H1 (cell line): ENCODE data around the gene STRA8. TPM values are rescaled to one million over a fixed set of nuclear protein-coding genes. Genes with fewer than 3 reads are reported as not detected.

Source experiments
- CTCF ChIA-PET: fragments of 300-600 bp; sonication (Branson Sonifier 250); formaldehyde crosslinking; loops from one replicate; lab custom pipeline; 2021; ENCODE audit not compliant: partially characterized antibody; lab: Charles Lee
- POLR2A ChIA-PET: fragments of 300-600 bp; sonication (Branson Sonifier 250); formaldehyde crosslinking; loops from one replicate; lab custom pipeline; 2021; ENCODE audit warnings: inconsistent platforms; ENCODE audit not compliant: partially characterized antibody; lab: Charles Lee
- DNase-seq, 2 experiments: peaks; one replicate each; pipeline versions ENCODE4 v3.0.0 to v3.0.0-alpha.2; 2010 to 2022; ENCODE audit warnings: low spot score in 2 of 2, low read depth in 1 of 2, mixed read lengths in 1 of 2
- FAIRE-seq: peaks from 2 replicates; lab custom pipeline; 2011; peaks lifted over from hg19 to GRCh38; lab: Jason Lieb, UNC
- H2AFZ ChIP-seq: 2 replicates; pipeline ENCODE4 v1.8.1; 2012; ENCODE audit warnings: low read length, inconsistent platforms
- H2AK5ac ChIP-seq: 2 replicates; pipeline ENCODE4 v1.6.1; 2013; ENCODE audit warnings: low read depth, low read length
- H2BK120ac ChIP-seq: replicated peaks from 2 replicates; pipeline ENCODE3; 2013; ENCODE audit warnings: low read depth, low read length, inconsistent platforms
- H2BK12ac ChIP-seq: 2 replicates; pipeline ENCODE4 v1.6.1; 2013; ENCODE audit warnings: low read depth, low read length
- H2BK15ac ChIP-seq: 2 replicates; pipeline ENCODE4 v1.6.1; 2013; ENCODE audit warnings: low read length
- H2BK20ac ChIP-seq: 2 replicates; pipeline ENCODE4 v1.6.1; 2013; ENCODE audit warnings: low read length
- H2BK5ac ChIP-seq: 2 replicates; pipeline ENCODE4 v1.6.1; 2013; ENCODE audit warnings: low read depth, low read length
- H3K14ac ChIP-seq: 2 replicates; pipeline ENCODE4 v1.6.1; 2013; ENCODE audit warnings: inconsistent platforms; ENCODE audit not compliant: insufficient read length
- H3K18ac ChIP-seq: 2 replicates; pipeline ENCODE4 v1.6.1; 2013; ENCODE audit warnings: low read length; ENCODE audit errors: extremely low read depth
- H3K23ac ChIP-seq: 2 replicates; pipeline ENCODE4 v1.6.1; 2013; ENCODE audit warnings: inconsistent platforms; ENCODE audit not compliant: insufficient read length
- H3K23me2 ChIP-seq: 2 replicates; pipeline ENCODE4 v1.6.1; 2013; ENCODE audit warnings: low read depth, low read length
- H3K27ac ChIP-seq: 2 replicates; pipeline ENCODE4 v1.6.1; 2011; ENCODE audit warnings: low read depth, low read length, inconsistent platforms
- H3K27me3 ChIP-seq, 4 experiments: replicated peaks in 1 of 4; 1 replicate in 1 of 4; 2 replicates in 3 of 4; pipeline versions ENCODE4 v1.6.1 to v1.8.1; 2011 to 2013; ENCODE audit warnings: low read length in 3 of 4, mild to moderate bottlenecking in 3 of 4, inconsistent platforms in 2 of 4, mixed read lengths in 2 of 4, moderate library complexity in 1 of 4; ENCODE audit not compliant: control insufficient read depth in 3 of 4, insufficient read depth in 3 of 4; ENCODE audit errors: extremely low read depth in 1 of 4
- H3K36me3 ChIP-seq, 4 experiments: 2 replicates each; pipeline versions ENCODE4 v1.6.1 to v1.8.1; 2011 to 2013; ENCODE audit warnings: mild to moderate bottlenecking in 4 of 4, low read length in 3 of 4, moderate library complexity in 2 of 4, control low read depth in 1 of 4, inconsistent platforms in 1 of 4; ENCODE audit not compliant: insufficient read depth in 4 of 4, control insufficient read depth in 2 of 4
- H3K4ac ChIP-seq: replicated peaks from 2 replicates; pipeline ENCODE3; 2013; ENCODE audit warnings: low read length, low read depth, mixed read lengths, inconsistent platforms; ENCODE audit not compliant: insufficient read length
- H3K4me1 ChIP-seq, 4 experiments: replicated peaks in 1 of 4; 1 replicate in 1 of 4; 2 replicates in 3 of 4; pipeline versions ENCODE4 v1.6.1 to v1.8.1; 2011 to 2013; ENCODE audit warnings: low read length in 3 of 4, inconsistent platforms in 2 of 4, mixed read lengths in 1 of 4; ENCODE audit not compliant: insufficient read depth in 4 of 4, control insufficient read depth in 3 of 4
- H3K4me2 ChIP-seq, 2 experiments: 2 replicates each; pipeline versions ENCODE4 v1.6.1 to v1.8.1; 2011 to 2013; ENCODE audit warnings: low read depth in 2 of 2, low read length in 2 of 2, control low read depth in 1 of 2, inconsistent platforms in 1 of 2, mild to moderate bottlenecking in 1 of 2; ENCODE audit not compliant: insufficient read depth in 1 of 2
- H3K4me3 ChIP-seq, 4 experiments: fragments of 200-600, 300-600 bp in 1 of 4; sonication (generic), shearing (Covaris generic), sonication (Bioruptor Twin) in 1 of 4; 2 replicates each; pipeline versions ENCODE4 v1.5.1 to v1.8.1; 2011 to 2016; ENCODE audit warnings: low read length in 4 of 4, low read depth in 3 of 4, control low read depth in 2 of 4, inconsistent platforms in 2 of 4, mild to moderate bottlenecking in 2 of 4, mixed read lengths in 1 of 4, moderate library complexity in 1 of 4; ENCODE audit not compliant: insufficient read depth in 2 of 4; ENCODE audit errors: extremely low read depth in 1 of 4
- H3K56ac ChIP-seq: replicated peaks from 2 replicates; pipeline ENCODE3; 2013; ENCODE audit warnings: low read depth, mild to moderate bottlenecking, mixed read lengths, low read length, inconsistent platforms; ENCODE audit not compliant: insufficient read length
- H3K79me1 ChIP-seq: 2 replicates; pipeline ENCODE4 v1.6.1; 2013; ENCODE audit warnings: low read depth, low read length, control low read depth
- H3K79me2 ChIP-seq, 2 experiments: 2 replicates each; pipeline versions ENCODE4 v1.6.1 to v1.8.1; 2012 to 2013; ENCODE audit warnings: low read length in 2 of 2, mild to moderate bottlenecking in 2 of 2, inconsistent platforms in 1 of 2; ENCODE audit not compliant: insufficient read depth in 2 of 2, control insufficient read depth in 1 of 2
- H3K9ac ChIP-seq, 4 experiments: replicated peaks in 1 of 4; 1 replicate in 1 of 4; 2 replicates in 3 of 4; pipeline versions ENCODE4 v1.6.1 to v1.8.1; 2011 to 2013; ENCODE audit warnings: low read depth in 3 of 4, low read length in 3 of 4, control low read depth in 2 of 4, mild to moderate bottlenecking in 2 of 4, moderate library complexity in 2 of 4, inconsistent platforms in 1 of 4; ENCODE audit errors: extremely low read depth in 1 of 4
- H3K9me3 ChIP-seq, 2 experiments: 2 replicates each; pipeline versions ENCODE4 v1.6.1 to v1.8.1; 2012 to 2013; ENCODE audit warnings: mild to moderate bottlenecking in 2 of 2, moderate library complexity in 2 of 2, control low read depth in 1 of 2, inconsistent platforms in 1 of 2, low read depth in 1 of 2, low read length in 1 of 2, mixed read lengths in 1 of 2; ENCODE audit not compliant: insufficient read depth in 2 of 2
- H4K20me1 ChIP-seq, 2 experiments: replicated peaks in 1 of 2; 2 replicates each; pipeline versions ENCODE3 to v1.8.1; 2011 to 2013; ENCODE audit warnings: inconsistent platforms in 2 of 2, low read length in 2 of 2, mild to moderate bottlenecking in 1 of 2; ENCODE audit not compliant: insufficient read depth in 2 of 2, control insufficient read depth in 1 of 2
- H4K5ac ChIP-seq: 2 replicates; pipeline ENCODE4 v1.6.1; 2013; ENCODE audit warnings: low read length, low read depth, mixed read lengths, inconsistent platforms; ENCODE audit not compliant: insufficient read length
- H4K8ac ChIP-seq: 2 replicates; pipeline ENCODE4 v1.8.0; 2013; ENCODE audit warnings: mild to moderate bottlenecking, moderate library complexity, low read length, inconsistent platforms; ENCODE audit not compliant: insufficient read depth; ENCODE audit errors: extremely low read depth
- H4K91ac ChIP-seq: replicated peaks from 2 replicates; pipeline ENCODE3; 2013; ENCODE audit warnings: low read length, mixed read lengths, inconsistent platforms; ENCODE audit not compliant: insufficient read length
- GABPA ChIP-seq: IDR thresholded peaks from 2 replicates; pipeline ENCODE4 v1.6.1; 2011; ENCODE audit warnings: mild to moderate bottlenecking, low read length, moderate library complexity, borderline replicate concordance; ENCODE audit not compliant: insufficient read depth
- NANOG ChIP-seq: IDR thresholded peaks from 2 replicates; pipeline ENCODE4 v1.6.1; 2011; ENCODE audit warnings: low read length, low read depth, mild to moderate bottlenecking, inconsistent platforms; ENCODE audit not compliant: insufficient read depth, poor library complexity, severe bottlenecking
- PHF8 ChIP-seq: fragments of 200-600 bp; sonication (generic); conservative IDR thresholded peaks from 2 replicates; pipeline ENCODE4 v1.7.1; 2012; ENCODE audit warnings: low read depth, mild to moderate bottlenecking, inconsistent platforms, low read length, moderate library complexity
- RXRA ChIP-seq: IDR thresholded peaks from 2 replicates; pipeline ENCODE4 v1.6.1; 2011; ENCODE audit warnings: low read depth, mild to moderate bottlenecking, low read length, moderate library complexity; ENCODE audit not compliant: insufficient read depth
- SP1 ChIP-seq: IDR thresholded peaks from 2 replicates; pipeline ENCODE4 v1.6.1; 2011; ENCODE audit warnings: low read depth, low read length
- SP4 ChIP-seq: IDR thresholded peaks from 2 replicates; pipeline ENCODE4 v1.6.1; 2012; ENCODE audit warnings: low read length, inconsistent platforms
- WGBS, 2 experiments: shearing (Covaris generic) in 1 of 2; methylation state at CpG; one replicate each; pipeline versions ENCODE4 v1.1.6 to v1.1.7; 2013 to 2015; ENCODE audit warnings: low lambda C conversion rate in 2 of 2, mixed read lengths in 2 of 2, inconsistent platforms in 1 of 2, low coverage in 1 of 2, missing lambda C conversion rate in 1 of 2; ENCODE audit not compliant: insufficient replicate concordance in 2 of 2, insufficient coverage in 1 of 2, insufficient read length in 1 of 2; ENCODE audit errors: extremely low coverage in 1 of 2, missing lambda C conversion rate in 1 of 2; 5-methylcytosine and 5-hydroxymethylcytosine counted together
- polyA plus RNA-seq, 7 experiments: library from polyadenylated mRNA; depleted of rRNA in 3 of 7; stranded (reverse) in 5 of 7; unstranded in 2 of 7; fragments of >200 nt in 5 of 7; fragments of 200-250 nt in 2 of 7; gene quantifications; 1 replicate in 5 of 7; 2 replicates in 1 of 7; 4 replicates in 1 of 7; pipeline versions ENCODE4 v1.2.1 to v1.2.3, GENCODE V29; 2011 to 2013; ENCODE audit warnings: missing spikeins in 2 of 7, mixed read lengths in 2 of 7
- total RNA-seq: library from RNA; stranded (reverse); fragmentation: NEBNext Ultra II Directional; extraction: Animal tissue kit (Norgen Biotek cat#: 25700); gene quantifications from 2 replicates; pipeline ENCODE4 v1.2.1, GENCODE V29; 2021

The STRA8 gene
- total and polyA plus RNA-seq, 2 of the 8 experiments (the other 6 are each of a cell fraction or from before 2014, with no cell fraction given) = not detected

DNA sequence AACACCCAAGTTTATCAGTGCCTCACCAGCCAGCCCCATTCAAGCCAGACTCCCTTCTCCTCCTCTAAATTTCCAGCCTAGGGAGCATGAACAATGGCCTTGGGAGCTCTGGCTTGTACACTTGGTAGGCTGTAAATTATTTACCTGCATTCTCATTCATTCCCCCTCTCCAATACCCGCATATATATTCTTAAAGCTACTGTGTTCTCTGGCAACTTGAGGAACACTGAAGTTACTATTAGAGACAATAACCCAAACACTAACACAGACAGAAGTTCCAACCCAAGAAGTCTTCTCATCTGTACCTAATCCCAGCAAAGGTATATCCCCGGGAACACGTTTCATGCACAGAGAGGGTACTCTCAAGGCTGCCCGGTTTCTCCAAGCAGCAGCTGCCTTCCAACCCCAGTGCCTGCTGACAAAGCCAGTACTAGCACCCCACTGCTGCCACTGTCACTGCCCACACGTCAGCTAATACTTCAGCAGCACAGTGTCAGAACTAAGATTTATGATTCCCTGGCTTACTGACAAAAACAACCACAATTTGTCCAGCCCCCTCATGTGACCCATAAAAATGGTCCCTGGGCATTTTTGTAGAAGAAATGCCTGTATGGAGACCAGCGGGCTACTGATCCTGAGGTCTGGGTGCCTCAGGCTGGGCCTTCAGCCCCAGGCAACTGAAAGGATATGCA, 25.4 kb upstream of the STRA8 start:
- no peaks in the 10 kb centered on the region; a peak in 1 of 8 replicates for H3K36me3 ChIP-seq
- no peak overlapping the region for H2BK20ac ChIP-seq
- ChIA-PET POLR2A (interaction anchor here (0.7 to 1.3 kb wide), 2 partner anchors 14 to 46 kb away, joined by 3 read pairs; no protein-coding TSS in a partner anchor), CTCF (interaction anchor here (1.1 to 1.3 kb wide), 3 partner anchors 43 to 156 kb away, joined by 3 to 5 read pairs (median 3); no protein-coding TSS in a partner anchor)
- H3K4me2 ChIP-seq = no peak overlapping the region
- no peaks in the 10 kb centered on the region for H3K79me2 ChIP-seq
- TF ChIP-seq RXRA = no peak
- TF ChIP-seq PHF8 = no peak
- TF ChIP-seq SP4 = no peak
- no peak for TF ChIP-seq SP1
- no peak for TF ChIP-seq NANOG
- no peak for TF ChIP-seq GABPA
- 90% methylated on average over 6 of the region's 6 CpGs; no CpG with 5 or more reads in 1 of the 2 experiments for WGBS, 2 experiments
- H3K23ac ChIP-seq = no peak overlapping the region
- DNase-seq (no peak), FAIRE-seq (no peak)
- no peak overlapping the region for H2AFZ ChIP-seq
- no peak overlapping the region for H2BK12ac ChIP-seq
- peaks cover 0 to 8% (median 3%) of the 10 kb centered on the region in 4 experiments; a peak in 5 of 7 replicates for H3K27me3 ChIP-seq
- peak overlapping the region; percentile 6; the same call in 1 of the 2 replicates for H4K8ac ChIP-seq
- no peaks in the 10 kb centered on the region for H3K79me1 ChIP-seq
- no peak overlapping the region for H3K4ac ChIP-seq
- H4K20me1 ChIP-seq = no peaks in the 10 kb centered on the region
- no peak overlapping the region for H2AK5ac ChIP-seq
- no peaks in the 10 kb centered on the region; a peak in 2 of 7 replicates for H3K4me1 ChIP-seq
- H3K9me3 ChIP-seq = no peaks in the 10 kb centered on the region
- no peak overlapping the region for H2BK120ac ChIP-seq
- H4K91ac ChIP-seq = no peak overlapping the region
- H3K4me3 ChIP-seq = no peak overlapping the region
- H3K14ac ChIP-seq = no peak overlapping the region
- H3K18ac ChIP-seq = no peak overlapping the region
- H2BK15ac ChIP-seq = no peak overlapping the region
- H3K27ac ChIP-seq = no peak overlapping the region
- no peak overlapping the region for H3K56ac ChIP-seq
- H2BK5ac ChIP-seq = no peak overlapping the region
- H3K9ac ChIP-seq = no peak overlapping the region
- no peak overlapping the region for H4K5ac ChIP-seq
- H3K23me2 ChIP-seq = peaks cover 8% of the 10 kb centered on the region
